Endodermal cell (in vitro differentiated cells): Measurements from ENCODE around the gene PTPN22. TPM values are rescaled to one million over a fixed set of nuclear protein-coding genes. Genes with fewer than 3 reads are reported as not detected.
"Not testable (repeated sequence)": the region's sequence is repeated elsewhere in the genome, so short reads cannot be mapped to it uniquely, and the experiment has no call there.

Source experiments
- DNase-seq: peaks from one replicate; pipeline ENCODE4 v3.0.0-alpha.2; 2017
- H3K27ac ChIP-seq: 2 replicates; pipeline ENCODE4 v1.5.1; 2013; ENCODE audit warnings: mild to moderate bottlenecking, low read depth, low read length, moderate library complexity
- H3K27me3 ChIP-seq: 2 replicates; pipeline ENCODE4 v1.6.1; 2013; ENCODE audit warnings: mild to moderate bottlenecking, low read length, moderate library complexity; ENCODE audit not compliant: insufficient read depth, control insufficient read depth, poor library complexity, severe bottlenecking
- H3K36me3 ChIP-seq: 2 replicates; pipeline ENCODE4 v1.7.0; 2013; ENCODE audit warnings: mild to moderate bottlenecking, low read length, moderate library complexity; ENCODE audit not compliant: control insufficient read depth, insufficient read depth
- H3K4me1 ChIP-seq: one replicate; pipeline ENCODE4 v1.7.0; 2013; ENCODE audit warnings: low read length; ENCODE audit not compliant: control insufficient read depth, insufficient read depth
- H3K4me3 ChIP-seq: 2 replicates; pipeline ENCODE4 v1.5.1; 2013; ENCODE audit warnings: mild to moderate bottlenecking, low read length, moderate library complexity
- H3K9ac ChIP-seq: 2 replicates; pipeline ENCODE4 v1.6.1; 2013; ENCODE audit warnings: mild to moderate bottlenecking, low read length, moderate library complexity; ENCODE audit not compliant: poor library complexity, severe bottlenecking; ENCODE audit errors: extremely low read depth
- H3K9me3 ChIP-seq: 2 replicates; pipeline ENCODE4 v1.6.1; 2013; ENCODE audit warnings: mild to moderate bottlenecking, low read length, moderate library complexity; ENCODE audit not compliant: control insufficient read depth
- H3K27ac Mint-ChIP-seq: 2 replicates; pipeline ENCODE4 v1.8.0; 2020; ENCODE audit warnings: mixed read lengths
- H3K27me3 Mint-ChIP-seq: 2 replicates; pipeline ENCODE4 v1.8.0; 2021; ENCODE audit warnings: mild to moderate bottlenecking, mixed read lengths; ENCODE audit not compliant: insufficient read depth
- H3K36me3 Mint-ChIP-seq: 2 replicates; pipeline ENCODE4 v1.8.0; 2020; ENCODE audit warnings: low read depth, mixed read lengths
- H3K4me1 Mint-ChIP-seq: 2 replicates; pipeline ENCODE4 v1.8.0; 2020; ENCODE audit warnings: mixed read lengths
- H3K4me3 Mint-ChIP-seq: 2 replicates; pipeline ENCODE4 v1.8.0; 2020; ENCODE audit warnings: mild to moderate bottlenecking, moderate library complexity, mixed read lengths
- H3K9me3 Mint-ChIP-seq: 2 replicates; pipeline ENCODE4 v1.8.0; 2020; ENCODE audit warnings: mild to moderate bottlenecking, mixed read lengths
- CTCF ChIP-seq: fragments of 200-600 bp; sonication (generic); conservative IDR thresholded peaks from 2 replicates; pipeline ENCODE4 v1.5.0; 2021; ENCODE audit warnings: antibody characterized with exemption, mild to moderate bottlenecking
- WGBS, 2 experiments: methylation state at CpG; one replicate each; pipeline versions ENCODE4 v1.1.5 to v1.1.7; 2013; ENCODE audit warnings: missing lambda C conversion rate in 2 of 2, mixed read lengths in 1 of 2; ENCODE audit not compliant: insufficient coverage in 1 of 2, insufficient read length in 1 of 2; 5-methylcytosine and 5-hydroxymethylcytosine counted together
- total RNA-seq, 2 donors: library from RNA; stranded (reverse); fragmentation: NEBNext Ultra II Directional in 1 of 2; extraction: Animal tissue kit (Norgen Biotek cat#: 25700) in 1 of 2; gene quantifications; 2 replicates in 1 of 2; 3 replicates in 1 of 2; pipeline ENCODE4 v1.2.1, GENCODE V29; 2021

The PTPN22 gene
- total RNA-seq, 2 donors from 2014 or later = not detected

GRCh38 chr1:113855630-113856400, 15.7 kb downstream of the PTPN22 start:
- Mint-ChIP-seq H3K36me3 (no peaks in the 10 kb centered on the region), H3K27me3 (no peaks in the 10 kb centered on the region), H3K27ac (no peak overlapping the region), H3K4me1 (no peaks in the 10 kb centered on the region), H3K9me3 (no peaks in the 10 kb centered on the region), H3K4me3 (no peak overlapping the region)
- H3K27me3 ChIP-seq = no peaks in the 10 kb centered on the region
- H3K9ac ChIP-seq = no peak overlapping the region
- no peaks in the 10 kb centered on the region for H3K4me1 ChIP-seq
- 95% methylated on average over 4 of the region's 4 CpGs; no CpG with 5 or more reads in 1 of the 2 experiments for whole genome bisulfite sequencing, 2 experiments
- TF ChIP-seq CTCF = no peak
- H3K9me3 ChIP-seq = no peaks in the 10 kb centered on the region
- H3K36me3 ChIP-seq = no peaks in the 10 kb centered on the region
- no peak overlapping the region for H3K27ac ChIP-seq
- no peak for DNase-seq
- no peak overlapping the region for H3K4me3 ChIP-seq

- no peak overlapping the region for H3K9ac ChIP-seq
- no peaks in the 10 kb centered on the region for H3K9me3 ChIP-seq
- H3K27ac Mint-ChIP-seq = no peak overlapping the region
- H3K27ac ChIP-seq = no peak overlapping the region
- H3K36me3 ChIP-seq = no peaks in the 10 kb centered on the region
- TF ChIP-seq CTCF = no peak
- H3K27me3 Mint-ChIP-seq = no peaks in the 10 kb centered on the region
- H3K4me3 ChIP-seq = no peak overlapping the region
- H3K36me3 Mint-ChIP-seq = no peaks in the 10 kb centered on the region
- 38% methylated on average over 1 of the region's 1 CpG; no CpG with 5 or more reads in 1 of the 2 experiments for WGBS, 2 experiments
- no peak overlapping the region for H3K4me3 Mint-ChIP-seq
- H3K9me3 Mint-ChIP-seq = no peaks in the 10 kb centered on the region
- H3K4me1 ChIP-seq = no peaks in the 10 kb centered on the region
- DNase-seq = no peak
- H3K27me3 ChIP-seq = no peaks in the 10 kb centered on the region
- H3K4me1 Mint-ChIP-seq = no peaks in the 10 kb centered on the region
Observed at GRCh38 chr1:113854234-113854633, 17.3 kb downstream of the PTPN22 start.

GRCh38 chr1:113852694-113853093, 18.8 kb downstream of the PTPN22 start:
- not testable (repeated sequence) for H3K4me3 ChIP-seq, H3K27me3 Mint-ChIP-seq, DNase-seq, H3K36me3 ChIP-seq, H3K4me1 Mint-ChIP-seq, H3K36me3 Mint-ChIP-seq, H3K27ac ChIP-seq, H3K4me1 ChIP-seq, H3K9me3 Mint-ChIP-seq, H3K4me3 Mint-ChIP-seq, H3K27me3 ChIP-seq, H3K9ac ChIP-seq, H3K9me3 ChIP-seq, H3K27ac Mint-ChIP-seq
- WGBS, 2 experiments = 74 to 92% methylated on average over 6 of the region's 6 CpGs
